Liver (tissue), 9 donors: Measurements from ENCODE around the gene TP53I13. TPM values are rescaled to one million over a fixed set of nuclear protein-coding genes. Genes with fewer than 3 reads are reported as not detected.
"Not testable (repeated sequence)": the region's sequence is repeated elsewhere in the genome, so short reads cannot be mapped to it uniquely, and the experiment has no call there.

Source experiments
- DNase-seq: peaks from one replicate; pipeline ENCODE4 v3.0.0-alpha.2; 2017; ENCODE audit warnings: low spot score
- H3K27ac ChIP-seq, 2 donors: one replicate each; pipeline ENCODE4 v1.7.0; 2013; ENCODE audit warnings: inconsistent platforms in 2 of 2, low read length in 2 of 2, control low read depth in 1 of 2, low read depth in 1 of 2, mild to moderate bottlenecking in 1 of 2
- H3K27me3 ChIP-seq, 4 donors: one replicate each; pipeline versions ENCODE4 v1.6.1 to v1.7.0; 2013; ENCODE audit warnings: low read length in 3 of 4, inconsistent platforms in 1 of 4, mild to moderate bottlenecking in 1 of 4, moderate library complexity in 1 of 4; ENCODE audit not compliant: control insufficient read depth in 4 of 4, insufficient read depth in 4 of 4
- H3K36me3 ChIP-seq, 4 donors: one replicate each; pipeline versions ENCODE4 v1.6.1 to v1.7.0; 2013; ENCODE audit warnings: low read length in 3 of 4, mild to moderate bottlenecking in 3 of 4, low read depth in 1 of 4, moderate library complexity in 1 of 4; ENCODE audit not compliant: control insufficient read depth in 4 of 4, insufficient read depth in 3 of 4
- H3K4me1 ChIP-seq, 4 donors: one replicate each; pipeline versions ENCODE4 v1.6.1 to v1.7.0; 2013; ENCODE audit warnings: low read length in 3 of 4, mild to moderate bottlenecking in 3 of 4, moderate library complexity in 1 of 4; ENCODE audit not compliant: control insufficient read depth in 4 of 4, insufficient read depth in 4 of 4
- H3K4me3 ChIP-seq, 3 donors: one replicate each; pipeline versions ENCODE4 v1.6.1 to v1.7.0; 2013; ENCODE audit warnings: low read length in 3 of 3, control low read depth in 1 of 3, low read depth in 1 of 3, mild to moderate bottlenecking in 1 of 3
- H3K9ac ChIP-seq, 2 donors: one replicate each; pipeline ENCODE4 v1.7.0; 2013; ENCODE audit warnings: low read length in 2 of 2, mild to moderate bottlenecking in 2 of 2, moderate library complexity in 2 of 2, control low read depth in 1 of 2, low read depth in 1 of 2
- H3K9me3 ChIP-seq, 4 donors: one replicate each; pipeline versions ENCODE4 v1.6.1 to v1.7.0; 2013; ENCODE audit warnings: low read length in 3 of 4; ENCODE audit not compliant: control insufficient read depth in 4 of 4
- EGR1 ChIP-seq, 2 donors: IDR thresholded peaks; 2 replicates each; pipeline ENCODE4 v1.6.1; 2016 to 2018; ENCODE audit warnings: antibody characterized with exemption in 2 of 2, low read depth in 2 of 2
- FOXA1 ChIP-seq: IDR thresholded peaks from 2 replicates; pipeline ENCODE4 v1.6.1; 2016; ENCODE audit warnings: antibody characterized with exemption
- FOXA2 ChIP-seq: IDR thresholded peaks from 2 replicates; pipeline ENCODE4 v1.6.1; 2016; ENCODE audit warnings: antibody characterized with exemption
- GABPA ChIP-seq, 2 donors: IDR thresholded peaks in 1 of 2; conservative IDR thresholded peaks in 1 of 2; 2 replicates each; pipeline ENCODE4 v1.6.1; 2016; ENCODE audit warnings: antibody characterized with exemption in 2 of 2, mild to moderate bottlenecking in 1 of 2, moderate library complexity in 1 of 2
- HNF4A ChIP-seq, 2 donors: conservative IDR thresholded peaks; 2 replicates each; pipeline ENCODE4 v1.6.1; 2016; ENCODE audit warnings: antibody characterized with exemption in 2 of 2, mild to moderate bottlenecking in 2 of 2
- HNF4G ChIP-seq: IDR thresholded peaks from 2 replicates; pipeline ENCODE4 v1.6.1; 2016; ENCODE audit warnings: antibody characterized with exemption
- JUND ChIP-seq, 2 donors: IDR thresholded peaks; 2 replicates each; pipeline ENCODE4 v1.6.1; 2016; ENCODE audit warnings: antibody characterized with exemption in 2 of 2
- NR2F2 ChIP-seq: IDR thresholded peaks from 2 replicates; pipeline ENCODE4 v1.6.1; 2016; ENCODE audit warnings: antibody characterized with exemption
- RAD21 ChIP-seq, 2 donors: IDR thresholded peaks; 2 replicates each; pipeline ENCODE4 v1.6.1; 2016; ENCODE audit warnings: antibody characterized with exemption in 2 of 2, mild to moderate bottlenecking in 2 of 2
- REST ChIP-seq: IDR thresholded peaks from 2 replicates; pipeline ENCODE4 v1.6.1; 2016; ENCODE audit warnings: antibody characterized with exemption, mild to moderate bottlenecking
- RXRA ChIP-seq, 2 donors: IDR thresholded peaks; 2 replicates each; pipeline ENCODE4 v1.6.1; 2017 to 2018; ENCODE audit warnings: antibody characterized with exemption in 2 of 2, mild to moderate bottlenecking in 1 of 2
- SP1 ChIP-seq: IDR thresholded peaks from 2 replicates; pipeline ENCODE4 v1.6.1; 2018; ENCODE audit warnings: antibody characterized with exemption, mild to moderate bottlenecking
- TAF1 ChIP-seq: conservative IDR thresholded peaks from 2 replicates; pipeline ENCODE4 v1.6.1; 2016; ENCODE audit warnings: antibody characterized with exemption, mild to moderate bottlenecking
- YY1 ChIP-seq: IDR thresholded peaks from 2 replicates; pipeline ENCODE4 v1.6.1; 2016; ENCODE audit warnings: antibody characterized with exemption, mild to moderate bottlenecking
- ZBTB33 ChIP-seq: IDR thresholded peaks from 2 replicates; pipeline ENCODE4 v1.6.1; 2016; ENCODE audit warnings: antibody characterized with exemption
- WGBS: extraction: QIAGEN DNeasy Blood & Tissue Kit; methylation state at CpG from one replicate; pipeline ENCODE4 v1.1.7; 2013; 5-methylcytosine and 5-hydroxymethylcytosine counted together
- polyA plus RNA-seq, 2 donors: library from polyadenylated mRNA; stranded (reverse) in 1 of 2; unstranded in 1 of 2; fragments of 200-250 nt in 1 of 2; fragments of >200 nt in 1 of 2; fragmentation: Nextera tagmentation in 1 of 2; extraction: Ambion mirVana in 1 of 2; gene quantifications; one replicate each; pipeline versions ENCODE4 v1.2.1 to v1.2.3, GENCODE V29; 2013 to 2015
- total RNA-seq, 2 donors: library from RNA; depleted of rRNA; stranded (reverse); fragments of >200 nt; gene quantifications; one replicate each; pipeline ENCODE4 v1.2.3, GENCODE V29; 2014
- TF ChIP-seq, protein P1 (sequence below): IDR thresholded peaks from 2 replicates; pipeline ENCODE4 v1.6.1; 2016; ENCODE audit warnings: antibody characterized with exemption
- TF ChIP-seq, protein P2 (sequence below): IDR thresholded peaks from 2 replicates; pipeline ENCODE4 v1.6.1; 2016; ENCODE audit warnings: antibody characterized with exemption
- TF ChIP-seq, protein P3 (sequence below): fragments of 150-350 bp; IDR thresholded peaks from 2 replicates; pipeline ENCODE4 v1.5.1; 2017; ENCODE audit warnings: improper control_type of control experiment, low read depth, low read length; ENCODE audit not compliant: missing input control
- donor health status: healthy.
- donor health status: healthy.
- donor health status: healthy.
- donor health status: healthy.
- donor health status: healthy.

Gene TP53I13
- total and polyA plus RNA-seq, 4 donors, result 12.2 to 42.6 (median 24.5) TPM

DNA sequence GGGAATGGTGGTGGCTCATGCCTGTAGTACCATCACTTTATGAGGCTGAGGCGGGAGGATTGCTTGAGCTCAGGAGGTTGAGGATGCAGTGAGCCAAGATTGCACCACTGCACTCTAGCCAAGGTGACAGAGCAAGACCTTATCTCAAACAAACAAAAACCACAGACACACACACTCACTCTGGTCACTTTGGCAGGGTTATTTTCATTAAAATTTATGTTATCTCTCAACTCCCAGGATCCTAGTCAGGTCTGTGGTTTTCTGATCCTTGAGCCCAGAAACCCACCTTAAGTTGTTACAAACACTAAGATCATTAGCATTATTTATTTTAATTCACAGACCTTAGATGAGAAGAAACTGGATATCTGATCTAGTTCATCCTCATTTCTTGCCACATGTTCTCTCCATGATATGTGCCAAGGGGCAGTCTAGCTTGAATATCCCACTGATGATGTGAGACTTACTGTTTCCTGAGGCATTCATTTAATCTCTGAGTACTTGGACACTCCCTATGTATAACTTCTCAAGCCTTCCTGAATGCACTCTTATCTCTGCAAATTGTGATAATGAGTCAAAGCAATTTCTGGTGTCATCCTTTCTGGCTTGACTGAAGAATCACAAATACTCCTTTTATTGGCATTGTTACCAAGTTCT, 11.3 kb upstream of the TP53I13 start:
- H3K4me1 ChIP-seq, result peaks cover 7 to 45% (median 34%) of the 10 kb centered on the region in 4 donors
- TF ChIP-seq, protein P1, sequence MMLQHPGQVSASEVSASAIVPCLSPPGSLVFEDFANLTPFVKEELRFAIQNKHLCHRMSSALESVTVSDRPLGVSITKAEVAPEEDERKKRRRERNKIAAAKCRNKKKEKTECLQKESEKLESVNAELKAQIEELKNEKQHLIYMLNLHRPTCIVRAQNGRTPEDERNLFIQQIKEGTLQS, result no peak
- peak in 1 of 2 donors; percentile 54 for TF ChIP-seq HNF4A (conservative IDR thresholded peaks at IDR 0.05)
- peak; percentile 6 to 48 for TF ChIP-seq RXRA (IDR thresholded peaks at IDR 0.05)
- peaks cover 0 to 6% (median 0%) of the 10 kb centered on the region in 4 donors for H3K36me3 ChIP-seq
- H3K27ac ChIP-seq, result peak overlapping the region in 1 of 2 donors; percentile 38
- no peaks in the 10 kb centered on the region for H3K9me3 ChIP-seq
- WGBS, result 34% methylated on average over 1 of the region's 1 CpG
- H3K27me3 ChIP-seq, result no peaks in the 10 kb centered on the region
- DNase-seq, result no peak
- H3K9ac ChIP-seq, result no peak overlapping the region
- no peak overlapping the region for H3K4me3 ChIP-seq

- Histone ChIP-seq H3K27me3 (no peaks in the 10 kb centered on the region), H3K4me1 (peaks cover 7 to 51% (median 37%) of the 10 kb centered on the region in 4 donors), H3K27ac (peak overlapping the region in 1 of 2 donors; percentile 38), H3K36me3 (peaks cover 0 to 10% (median 0%) of the 10 kb centered on the region in 4 donors), H3K4me3 (no peak overlapping the region), H3K9ac (no peak overlapping the region), H3K9me3 (no peaks in the 10 kb centered on the region)
- TF ChIP-seq EGR1 (IDR thresholded peaks at IDR 0.05; ENCODE audit: low read depth in 2 of 2), result no peak
- TF ChIP-seq SP1, result no peak
- TF ChIP-seq FOXA1, result no peak
- TF ChIP-seq HNF4A (conservative IDR thresholded peaks at IDR 0.05), result no peak
- TF ChIP-seq TAF1, result no peak
- no peak for TF ChIP-seq REST
- no peak for TF ChIP-seq HNF4G
- TF ChIP-seq, protein P2, sequence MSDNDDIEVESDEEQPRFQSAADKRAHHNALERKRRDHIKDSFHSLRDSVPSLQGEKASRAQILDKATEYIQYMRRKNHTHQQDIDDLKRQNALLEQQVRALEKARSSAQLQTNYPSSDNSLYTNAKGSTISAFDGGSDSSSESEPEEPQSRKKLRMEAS, result no peak
- TF ChIP-seq, protein P3, sequence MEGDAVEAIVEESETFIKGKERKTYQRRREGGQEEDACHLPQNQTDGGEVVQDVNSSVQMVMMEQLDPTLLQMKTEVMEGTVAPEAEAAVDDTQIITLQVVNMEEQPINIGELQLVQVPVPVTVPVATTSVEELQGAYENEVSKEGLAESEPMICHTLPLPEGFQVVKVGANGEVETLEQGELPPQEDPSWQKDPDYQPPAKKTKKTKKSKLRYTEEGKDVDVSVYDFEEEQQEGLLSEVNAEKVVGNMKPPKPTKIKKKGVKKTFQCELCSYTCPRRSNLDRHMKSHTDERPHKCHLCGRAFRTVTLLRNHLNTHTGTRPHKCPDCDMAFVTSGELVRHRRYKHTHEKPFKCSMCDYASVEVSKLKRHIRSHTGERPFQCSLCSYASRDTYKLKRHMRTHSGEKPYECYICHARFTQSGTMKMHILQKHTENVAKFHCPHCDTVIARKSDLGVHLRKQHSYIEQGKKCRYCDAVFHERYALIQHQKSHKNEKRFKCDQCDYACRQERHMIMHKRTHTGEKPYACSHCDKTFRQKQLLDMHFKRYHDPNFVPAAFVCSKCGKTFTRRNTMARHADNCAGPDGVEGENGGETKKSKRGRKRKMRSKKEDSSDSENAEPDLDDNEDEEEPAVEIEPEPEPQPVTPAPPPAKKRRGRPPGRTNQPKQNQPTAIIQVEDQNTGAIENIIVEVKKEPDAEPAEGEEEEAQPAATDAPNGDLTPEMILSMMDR, result no peak
- TF ChIP-seq, protein P1, result no peak
- no peak for TF ChIP-seq ZBTB33
- no peak for TF ChIP-seq RXRA (IDR thresholded peaks at IDR 0.05)
- no peak for TF ChIP-seq RAD21 (IDR thresholded peaks at IDR 0.05)
- no peak for TF ChIP-seq YY1
- TF ChIP-seq FOXA2, result no peak
- no peak for TF ChIP-seq GABPA (IDR thresholded peaks at IDR 0.05 in 1 of 2, conservative IDR thresholded peaks at IDR 0.05 in 1 of 2)
- TF ChIP-seq JUND (IDR thresholded peaks at IDR 0.05), result no peak
- no peak for TF ChIP-seq NR2F2
- no peak for DNase-seq
These were observed 10.8 kb upstream of the TP53I13 start for GRCh38 chr17:29557739-29558116.

DNA sequence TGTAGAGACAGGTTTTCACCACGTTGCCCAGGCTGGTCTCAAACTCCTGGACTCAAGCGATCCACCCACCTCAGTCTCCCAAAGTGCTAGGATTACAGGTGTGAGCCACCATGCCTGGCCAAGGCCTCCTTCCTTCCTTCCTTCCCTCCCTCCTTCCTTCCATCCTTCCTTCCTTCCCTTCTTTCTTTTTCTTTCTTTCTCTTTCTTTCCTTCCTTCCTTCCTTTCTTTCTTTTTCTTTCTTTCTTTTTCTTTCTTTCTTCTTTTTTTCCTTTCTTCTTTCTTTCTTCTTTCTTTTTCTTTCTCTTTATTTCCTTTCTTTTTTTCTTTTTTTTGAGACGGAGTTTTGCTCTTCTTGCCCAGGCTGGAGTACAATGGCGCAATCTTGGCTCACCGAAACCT, 10.4 kb upstream of the TP53I13 start:
- 95% methylated on average over 5 of the region's 5 CpGs for WGBS

More for the DNA sequence above, 10.4 kb upstream of the TP53I13 start:
- H3K9me3 ChIP-seq, H3K9ac ChIP-seq, H3K27me3 ChIP-seq, H3K4me3 ChIP-seq, H3K36me3 ChIP-seq, DNase-seq, H3K27ac ChIP-seq: not testable (repeated sequence)
- H3K4me1 ChIP-seq, result peaks cover 7 to 54% (median 38%) of the 10 kb centered on the region in 4 donors
